GM21825 (cell line): ENCODE results near the gene CPSF3.

Experiments
- ATAC-seq: cut with Tn5 transposase; IDR thresholded peaks from one replicate; pipeline ENCODE4 v1.9.1; 2021; ENCODE audit warnings: mild to moderate bottlenecking, moderate library complexity; ENCODE audit not compliant: unreplicated experiment

CPSF3 gene

DNA sequence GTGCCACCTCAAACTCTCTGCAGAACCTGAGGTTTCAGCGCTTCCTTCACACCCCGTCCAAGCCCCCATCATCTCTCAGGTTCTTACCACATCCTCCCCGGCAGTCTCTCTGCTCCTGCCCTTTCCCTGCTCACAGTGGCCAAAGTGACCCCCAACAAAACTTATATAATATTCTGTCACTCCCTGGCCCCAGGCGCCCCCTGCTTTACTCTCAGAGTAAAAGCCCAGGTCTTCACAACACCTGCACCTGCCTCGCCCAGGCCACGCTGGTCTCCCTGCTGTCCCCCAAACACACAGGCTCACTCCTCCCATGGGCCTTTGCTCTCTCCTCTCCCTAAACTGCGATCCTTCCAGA is 6.5 kb upstream of the CPSF3 start:
- ATAC-seq: no peak

DNA sequence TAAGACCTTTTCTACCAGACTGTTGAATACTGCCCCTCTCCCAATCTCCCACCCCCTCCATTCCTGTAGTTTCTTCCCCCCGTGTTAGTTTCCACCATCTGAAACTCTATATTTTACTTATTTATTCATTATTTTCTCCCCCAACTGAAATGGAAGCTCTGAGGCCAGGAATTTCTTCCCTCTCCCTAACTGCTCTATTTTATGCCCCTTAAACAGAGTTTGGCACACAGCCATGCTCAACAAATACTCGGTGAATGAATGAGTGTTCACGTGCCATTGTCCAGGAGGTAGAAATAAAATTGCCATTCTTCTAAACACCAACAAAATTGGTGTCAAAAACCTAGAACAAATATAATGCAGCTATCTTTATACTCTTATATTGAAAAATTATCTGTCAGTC is 5.7 kb upstream of the CPSF3 start:
- ATAC-seq: no peak

DNA sequence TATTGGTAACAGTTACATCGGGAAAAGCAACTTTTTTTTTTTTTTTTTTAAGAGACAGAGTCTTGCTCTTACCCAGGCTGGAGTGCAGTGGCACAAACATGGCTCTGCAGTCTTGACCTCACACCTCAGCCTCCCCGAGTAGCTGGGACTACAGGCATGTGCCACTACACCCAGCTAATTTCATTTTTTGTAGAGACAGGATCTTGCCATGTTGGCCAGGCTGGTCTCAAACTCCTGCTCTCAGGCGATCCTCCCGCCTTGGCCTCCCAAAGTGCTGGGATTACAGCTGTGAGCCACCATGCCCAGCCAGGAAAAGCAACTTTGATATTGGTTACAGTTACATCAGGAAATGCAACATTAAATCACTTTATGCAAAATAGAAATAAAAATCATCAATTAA is 4.7 kb upstream of the CPSF3 start:
- no peak for ATAC-seq

- no peak for ATAC-seq
These were observed 3.9 kb upstream of the CPSF3 start for GRCh38 chr2:9419541-9419940.

GRCh38 chr2:9420495-9420894 is 3.0 kb upstream of the CPSF3 start:
- no peak for ATAC-seq

DNA sequence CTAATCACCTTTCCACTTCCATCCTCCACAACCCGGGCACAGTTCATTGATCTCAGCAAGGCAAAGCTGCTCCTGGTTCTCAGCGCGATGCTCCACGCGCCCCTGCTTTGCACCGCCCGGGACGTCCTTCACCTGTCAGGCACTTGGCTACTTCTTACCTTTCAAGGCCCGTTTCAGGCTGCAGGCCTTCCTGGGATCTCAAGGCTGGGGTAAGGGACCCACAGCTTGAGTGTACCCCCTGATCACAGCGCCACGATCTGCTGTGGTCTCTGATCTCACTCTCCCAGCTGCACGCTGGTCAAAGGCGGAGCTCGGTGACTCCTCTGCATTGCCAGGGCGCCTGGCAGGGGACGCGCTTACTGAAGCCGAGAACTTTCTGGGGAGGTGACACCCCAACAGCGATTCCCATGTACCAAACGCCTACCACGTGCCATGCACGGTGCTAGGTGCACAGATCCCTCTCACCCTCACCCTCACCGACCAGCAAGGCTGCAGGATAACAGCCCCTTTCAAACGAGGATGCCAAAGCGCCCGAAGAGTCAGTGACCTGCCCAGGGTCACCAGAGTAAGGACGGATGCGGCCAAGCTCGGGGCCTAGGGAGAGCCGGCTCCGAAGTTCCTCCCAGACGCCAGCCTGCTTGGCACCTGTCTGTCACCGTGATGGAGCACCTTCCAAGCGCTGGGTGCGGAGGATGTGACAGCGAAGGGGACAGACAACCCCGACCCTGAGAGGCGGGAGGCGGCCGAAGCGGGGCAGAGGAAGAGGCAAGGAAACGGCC is 944 bp upstream of the CPSF3 start:
- ATAC-seq: peak; percentile 28

- peak; percentile 4 for ATAC-seq
These were observed 443 bp downstream of the CPSF3 start for GRCh38 chr2:9423922-9424272.

DNA sequence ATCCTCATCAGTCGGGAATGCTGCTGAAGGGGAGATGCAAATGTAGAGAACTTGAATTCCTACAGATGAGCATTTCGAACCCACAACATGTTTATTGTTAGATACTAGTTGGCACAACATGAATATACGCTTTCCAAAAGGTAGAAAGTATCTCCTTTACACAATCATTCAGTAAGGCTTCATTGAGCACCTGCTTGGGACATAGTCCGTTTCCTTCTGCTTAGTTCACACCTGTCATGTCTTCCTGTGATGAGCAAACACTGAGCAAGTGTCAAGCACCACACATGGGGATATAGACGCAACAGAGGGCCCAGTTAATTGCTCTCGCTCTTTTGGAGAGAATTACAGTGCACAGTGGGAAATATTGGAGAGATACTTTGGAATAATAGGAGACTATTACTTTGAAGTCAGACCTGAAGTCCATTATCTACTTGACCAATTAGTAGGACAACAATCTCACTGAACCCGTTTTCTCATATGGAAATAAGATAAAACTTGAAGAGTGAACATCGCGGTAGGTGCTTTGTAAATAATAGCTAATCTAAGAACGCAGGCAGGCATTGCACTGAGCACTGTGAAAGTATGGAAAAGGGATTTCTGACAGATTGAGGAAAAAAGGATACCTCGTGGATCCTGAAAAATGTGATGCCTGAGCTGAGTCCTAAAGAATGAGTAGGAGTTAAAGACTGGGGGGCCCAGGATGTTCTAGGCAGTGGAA is 1.2 kb downstream of the CPSF3 start:
- no peak for ATAC-seq

DNA sequence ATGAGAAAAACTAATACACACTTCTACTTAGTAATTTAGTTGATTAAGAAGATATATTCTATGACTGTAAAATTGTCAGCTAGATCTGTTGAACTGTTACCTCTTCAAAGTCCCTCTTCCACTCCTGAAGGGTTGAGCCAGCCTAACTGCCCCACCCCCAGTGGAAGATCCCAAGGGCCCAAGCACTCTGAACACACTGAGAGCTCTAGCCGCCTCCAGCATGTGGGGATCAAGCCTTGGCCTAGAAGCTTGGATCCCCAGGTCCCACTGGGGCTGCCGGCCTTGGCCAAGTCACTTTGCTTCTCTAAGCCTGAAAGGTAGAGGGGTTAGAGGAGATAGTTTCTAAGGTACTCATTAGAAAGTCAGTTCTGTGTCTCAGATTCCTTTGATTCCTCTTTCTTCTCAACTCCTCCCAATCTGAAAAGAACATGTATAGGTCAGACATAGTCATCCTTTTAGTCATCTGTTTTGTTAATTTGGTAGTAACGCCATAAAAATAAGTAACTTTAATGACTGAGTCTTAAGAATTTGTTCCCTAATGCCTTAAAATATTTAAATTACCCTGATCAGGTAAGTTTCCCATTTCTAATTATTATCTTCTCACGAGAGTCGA is 5.6 kb downstream of the CPSF3 start:
- ATAC-seq: no peak

GRCh38 chr2:9430316-9431293 is 7.2 kb downstream of the CPSF3 start:
- no peak for ATAC-seq

DNA sequence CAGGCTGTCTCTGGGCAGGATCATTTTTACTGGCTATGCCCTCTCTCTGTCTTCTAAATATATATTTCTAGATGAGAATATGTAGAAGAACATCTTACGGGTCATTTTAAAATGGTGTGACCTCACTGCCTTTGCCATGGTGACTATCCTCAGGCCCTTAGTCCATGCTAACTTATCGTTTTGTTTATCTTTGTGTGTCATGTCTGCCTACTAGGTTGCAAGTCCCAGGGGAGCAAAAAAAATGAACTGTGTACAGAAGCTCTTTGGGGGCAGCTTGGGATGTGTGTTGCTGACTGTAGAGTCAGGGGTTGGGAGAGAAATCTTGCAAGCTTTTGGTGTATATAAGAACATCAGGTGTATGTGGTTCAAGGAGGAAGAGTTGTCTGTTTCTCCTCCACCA is 11.0 kb downstream of the CPSF3 start:
- ATAC-seq: no peak

DNA sequence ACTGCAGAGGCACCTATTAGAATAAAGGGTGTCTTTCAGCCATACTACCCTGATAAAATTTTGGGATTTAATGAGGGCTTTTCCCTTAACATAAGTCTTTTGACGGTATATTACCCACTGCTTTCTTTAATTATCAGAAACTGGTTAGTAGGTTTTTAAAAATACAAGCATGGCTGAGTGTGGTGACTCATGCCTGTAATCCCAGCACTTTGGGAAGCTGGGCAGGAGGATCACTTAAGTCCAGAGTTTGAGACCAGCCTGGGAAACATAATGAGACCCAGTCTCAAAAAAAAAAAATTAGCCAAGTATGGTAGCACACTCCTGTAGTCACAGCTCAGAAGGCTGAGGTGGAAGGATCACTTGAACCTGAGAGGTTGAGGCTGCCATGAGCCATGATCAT is 16.1 kb downstream of the CPSF3 start:
- no peak for ATAC-seq

DNA sequence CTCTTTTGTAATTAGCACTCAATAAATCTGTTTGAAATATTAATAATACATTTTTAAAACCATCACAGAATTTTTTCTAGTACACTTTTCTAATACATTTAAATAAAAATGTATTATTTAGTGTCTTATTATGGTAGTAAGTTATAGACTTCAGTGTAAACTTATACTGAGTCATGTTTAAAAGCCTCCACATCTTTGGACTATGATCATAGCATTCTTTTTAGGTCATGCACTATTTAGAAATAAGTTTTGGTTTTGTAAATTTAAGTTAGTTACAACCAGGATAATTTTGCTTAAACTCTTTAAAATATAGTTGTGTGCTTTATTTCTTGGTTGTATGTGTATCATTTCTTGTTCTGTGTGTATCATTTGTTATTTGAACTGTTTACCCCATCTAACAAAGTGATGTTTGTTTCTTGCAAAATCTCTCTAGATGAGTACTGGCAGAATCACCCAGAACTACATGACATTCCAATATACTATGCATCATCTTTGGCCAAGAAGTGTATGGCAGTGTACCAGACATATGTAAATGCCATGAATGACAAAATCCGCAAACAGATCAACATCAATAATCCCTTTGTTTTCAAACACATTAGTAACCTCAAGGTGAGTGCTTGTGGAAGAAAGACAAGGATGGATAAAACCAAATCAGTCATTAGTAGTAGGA is 16.7 kb downstream of the CPSF3 start:
- ATAC-seq: no peak

- no peak for ATAC-seq
These were observed 18.1 kb downstream of the CPSF3 start for GRCh38 chr2:9441556-9441955.

DNA sequence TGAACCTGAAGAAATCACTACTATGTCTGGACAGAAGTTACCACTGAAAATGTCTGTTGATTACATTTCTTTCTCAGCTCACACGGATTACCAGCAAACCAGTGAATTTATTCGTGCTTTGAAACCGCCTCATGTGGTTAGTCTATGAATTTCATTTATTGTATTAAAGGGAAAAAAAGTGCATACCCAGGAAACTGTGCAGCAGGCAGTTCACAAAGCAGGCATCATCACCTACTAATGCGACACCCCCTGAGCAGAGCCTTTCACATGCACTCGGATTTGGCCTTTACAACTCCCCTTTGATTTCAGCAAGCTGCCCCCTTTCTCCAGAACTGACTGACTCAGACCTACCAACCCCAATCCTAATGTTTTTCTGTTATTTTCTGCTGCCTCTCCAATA is 20.1 kb downstream of the CPSF3 start:
- ATAC-seq: no peak

DNA sequence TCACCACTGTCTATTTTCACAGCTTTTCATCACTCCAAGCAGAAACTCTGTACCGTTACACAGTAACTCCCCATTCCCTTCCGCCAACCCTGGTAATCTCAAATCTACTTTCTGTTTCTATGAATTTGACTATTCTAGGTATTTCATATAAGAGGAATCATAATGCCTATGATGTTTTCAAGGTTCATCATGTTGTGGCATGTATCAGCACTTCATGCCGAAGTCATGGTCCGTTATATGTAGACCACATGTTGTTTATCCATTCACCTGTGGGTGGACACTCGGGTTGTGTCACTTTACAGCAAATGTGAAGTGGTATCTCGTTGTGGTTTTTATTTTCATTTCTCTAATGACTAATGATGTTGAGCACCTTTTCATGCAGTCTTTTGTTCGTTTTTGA is 21.6 kb downstream of the CPSF3 start:
- ATAC-seq: no peak

- no peak for ATAC-seq
These were observed 27.8 kb downstream of the CPSF3 start for GRCh38 chr2:9451231-9451630.

- ATAC-seq: no peak
These were observed 37.1 kb downstream of the CPSF3 start for GRCh38 chr2:9460441-9461017.

GRCh38 chr2:9461079-9461478 is 37.6 kb downstream of the CPSF3 start:
- ATAC-seq: no peak

GRCh38 chr2:9462313-9462712 is 38.9 kb downstream of the CPSF3 start:
- ATAC-seq: no peak
